ENCODE results near the gene RANBP6. TPM values are rescaled to one million over a fixed set of nuclear protein-coding genes. Genes with fewer than 3 reads are reported as not detected.
"Not testable (repeated sequence)": the region's sequence is repeated elsewhere in the genome, so short reads cannot be mapped to it uniquely, and the experiment has no call there.

Gene RANBP6
- total RNA-seq, 1 experiment from 2014 or later, result 20.1 TPM

GRCh38 chr9:6034954-6035353 is 19.5 kb upstream of the RANBP6 start:
- H3K9me3 ChIP-seq (ENCODE audit: low read depth, low read length, poor library complexity, severe bottlenecking), result no peaks in the 10 kb centered on the region
- no TSS peak for BruUV-seq (replicated peaks)
- H3K36me3 ChIP-seq (ENCODE audit: insufficient read depth, low read length, poor library complexity, severe bottlenecking), result no peaks in the 10 kb centered on the region
- no peak overlapping the region for H3K4me3 ChIP-seq (ENCODE audit: low read depth, low read length, poor library complexity, severe bottlenecking)
- ChIA-PET CTCF (no interaction called here), POLR2A (ENCODE audit: low non-redundant PET) (no interaction called here)
- no peak overlapping the region for H3K27ac ChIP-seq (ENCODE audit: low read depth, low read length, poor library complexity, severe bottlenecking)
- H3K4me1 ChIP-seq (ENCODE audit: insufficient read depth, low read length, poor library complexity, severe bottlenecking), result no peaks in the 10 kb centered on the region
- H3K27me3 ChIP-seq (replicated peaks; ENCODE audit: insufficient read depth, low read depth, low read length, poor library complexity), result peaks cover 6% of the 10 kb centered on the region
- DNase-seq (ENCODE audit: low spot score), result no peak
- TF ChIP-seq, protein P1, sequence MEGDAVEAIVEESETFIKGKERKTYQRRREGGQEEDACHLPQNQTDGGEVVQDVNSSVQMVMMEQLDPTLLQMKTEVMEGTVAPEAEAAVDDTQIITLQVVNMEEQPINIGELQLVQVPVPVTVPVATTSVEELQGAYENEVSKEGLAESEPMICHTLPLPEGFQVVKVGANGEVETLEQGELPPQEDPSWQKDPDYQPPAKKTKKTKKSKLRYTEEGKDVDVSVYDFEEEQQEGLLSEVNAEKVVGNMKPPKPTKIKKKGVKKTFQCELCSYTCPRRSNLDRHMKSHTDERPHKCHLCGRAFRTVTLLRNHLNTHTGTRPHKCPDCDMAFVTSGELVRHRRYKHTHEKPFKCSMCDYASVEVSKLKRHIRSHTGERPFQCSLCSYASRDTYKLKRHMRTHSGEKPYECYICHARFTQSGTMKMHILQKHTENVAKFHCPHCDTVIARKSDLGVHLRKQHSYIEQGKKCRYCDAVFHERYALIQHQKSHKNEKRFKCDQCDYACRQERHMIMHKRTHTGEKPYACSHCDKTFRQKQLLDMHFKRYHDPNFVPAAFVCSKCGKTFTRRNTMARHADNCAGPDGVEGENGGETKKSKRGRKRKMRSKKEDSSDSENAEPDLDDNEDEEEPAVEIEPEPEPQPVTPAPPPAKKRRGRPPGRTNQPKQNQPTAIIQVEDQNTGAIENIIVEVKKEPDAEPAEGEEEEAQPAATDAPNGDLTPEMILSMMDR (conservative IDR thresholded peaks at IDR 0.05; ENCODE audit: low read depth, low read length), result no peak
- TF ChIP-seq EZH2 (IDR thresholded peaks at IDR 0.05; ENCODE audit: borderline replicate concordance, low read depth, low read length, poor library complexity, severe bottlenecking), result no peak
- intact Hi-C loops (cut with micrococcal nuclease; ENCODE audit: unreplicated experiment), result no loop called here

- TF ChIP-seq, protein P1 (conservative IDR thresholded peaks at IDR 0.05; ENCODE audit: low read depth, low read length), result no peak
- no peak for TF ChIP-seq EZH2 (IDR thresholded peaks at IDR 0.05; ENCODE audit: borderline replicate concordance, low read depth, low read length, poor library complexity, severe bottlenecking)
- intact Hi-C loops (cut with micrococcal nuclease; ENCODE audit: unreplicated experiment), result no loop called here
- POLR2A ChIA-PET (ENCODE audit: low non-redundant PET), result no interaction called here
- no peak for DNase-seq (ENCODE audit: low spot score)
- no peak overlapping the region for H3K4me3 ChIP-seq (ENCODE audit: low read depth, low read length, poor library complexity, severe bottlenecking)
- H3K36me3 ChIP-seq (ENCODE audit: insufficient read depth, low read length, poor library complexity, severe bottlenecking), result no peaks in the 10 kb centered on the region
- BruUV-seq (replicated peaks), result no TSS peak
- no peaks in the 10 kb centered on the region for H3K9me3 ChIP-seq (ENCODE audit: low read depth, low read length, poor library complexity, severe bottlenecking)
- peaks cover 19% of the 10 kb centered on the region for H3K27me3 ChIP-seq (replicated peaks; ENCODE audit: insufficient read depth, low read depth, low read length, poor library complexity)
- no peak overlapping the region for H3K27ac ChIP-seq (ENCODE audit: low read depth, low read length, poor library complexity, severe bottlenecking)
- no peaks in the 10 kb centered on the region for H3K4me1 ChIP-seq (ENCODE audit: insufficient read depth, low read length, poor library complexity, severe bottlenecking)
- CTCF ChIA-PET, result no interaction called here
These were observed 14.3 kb upstream of the RANBP6 start for GRCh38 chr9:6029604-6030274.

DNA sequence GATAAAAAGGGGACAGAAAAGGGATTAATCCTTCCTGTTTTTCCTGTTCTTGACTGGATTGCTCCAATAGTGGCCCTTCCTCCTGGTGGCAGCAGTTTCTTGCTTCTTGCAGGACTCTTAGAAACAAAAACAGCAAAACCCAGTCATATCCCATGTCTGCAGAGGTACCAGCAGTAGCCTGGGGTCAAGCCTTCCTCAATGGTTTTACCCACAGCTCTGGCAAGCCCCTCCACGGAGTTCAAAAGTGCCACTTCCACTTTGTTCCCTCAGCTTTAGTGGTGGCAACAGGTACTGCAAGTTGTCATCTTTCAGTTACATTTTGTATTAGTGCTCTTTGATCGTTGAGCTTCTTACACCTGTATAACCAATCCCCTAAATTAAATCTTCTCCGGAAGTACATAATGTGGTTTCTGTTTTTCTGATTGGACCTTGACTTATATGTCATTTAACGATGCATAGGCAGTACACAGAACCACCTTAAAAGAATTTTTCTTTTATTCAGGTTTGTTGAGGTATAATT is 8.7 kb upstream of the RANBP6 start:
- no TSS peak for BruUV-seq (replicated peaks)
- no peak for TF ChIP-seq EZH2 (IDR thresholded peaks at IDR 0.05; ENCODE audit: borderline replicate concordance, low read depth, low read length, poor library complexity, severe bottlenecking)
- TF ChIP-seq, protein P1 (conservative IDR thresholded peaks at IDR 0.05; ENCODE audit: low read depth, low read length), result peak; percentile 61
- no peak overlapping the region for H3K27ac ChIP-seq (ENCODE audit: low read depth, low read length, poor library complexity, severe bottlenecking)
- CTCF ChIA-PET, result interaction anchor here (0.6 kb wide), 1 partner anchor 20 kb away, joined by 3 read pairs; no protein-coding TSS in a partner anchor
- no peaks in the 10 kb centered on the region for H3K9me3 ChIP-seq (ENCODE audit: low read depth, low read length, poor library complexity, severe bottlenecking)
- POLR2A ChIA-PET (ENCODE audit: low non-redundant PET), result no interaction called here
- no peak overlapping the region for H3K4me3 ChIP-seq (ENCODE audit: low read depth, low read length, poor library complexity, severe bottlenecking)
- H3K4me1 ChIP-seq (ENCODE audit: insufficient read depth, low read length, poor library complexity, severe bottlenecking), result no peaks in the 10 kb centered on the region
- intact Hi-C loops (cut with micrococcal nuclease; ENCODE audit: unreplicated experiment), result no loop called here
- H3K36me3 ChIP-seq (ENCODE audit: insufficient read depth, low read length, poor library complexity, severe bottlenecking), result no peaks in the 10 kb centered on the region
- DNase-seq (ENCODE audit: low spot score), result peak; percentile 16
- H3K27me3 ChIP-seq (replicated peaks; ENCODE audit: insufficient read depth, low read depth, low read length, poor library complexity), result peaks cover 11% of the 10 kb centered on the region

DNA sequence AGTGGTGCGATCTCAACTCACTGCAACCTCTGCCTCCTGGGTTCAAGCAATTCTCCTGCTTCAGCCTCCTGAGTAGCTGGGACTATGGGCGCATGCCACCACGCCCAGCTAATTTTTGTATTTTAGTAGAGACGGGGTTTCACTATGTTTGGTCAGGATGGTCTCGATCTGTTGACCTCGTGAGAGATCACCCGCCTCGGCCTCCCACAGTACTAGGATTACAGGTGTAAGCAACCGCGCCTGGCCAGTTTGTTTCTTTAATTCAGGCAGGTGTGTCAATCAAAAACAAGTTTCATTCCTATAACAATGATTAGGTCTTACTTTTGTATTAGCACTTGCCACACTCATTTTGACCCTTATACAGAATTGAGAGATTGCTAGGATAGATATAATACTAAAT is 1.6 kb upstream of the RANBP6 start:
- DNase-seq (ENCODE audit: low spot score); H3K9me3 ChIP-seq (ENCODE audit: low read depth, low read length, poor library complexity, severe bottlenecking); BruUV-seq (replicated peaks); CTCF ChIA-PET; H3K27ac ChIP-seq (ENCODE audit: low read depth, low read length, poor library complexity, severe bottlenecking); intact Hi-C loops (cut with micrococcal nuclease; ENCODE audit: unreplicated experiment); POLR2A ChIA-PET (ENCODE audit: low non-redundant PET); H3K4me1 ChIP-seq (ENCODE audit: insufficient read depth, low read length, poor library complexity, severe bottlenecking); H3K4me3 ChIP-seq (ENCODE audit: low read depth, low read length, poor library complexity, severe bottlenecking); H3K27me3 ChIP-seq (replicated peaks; ENCODE audit: insufficient read depth, low read depth, low read length, poor library complexity): not testable (repeated sequence)
- H3K36me3 ChIP-seq (ENCODE audit: insufficient read depth, low read length, poor library complexity, severe bottlenecking), result peaks cover 15% of the 10 kb centered on the region
